Activated B cell treated with CpG ODN at 0.5 μM for 24 hours (primary cell): ENCODE data around the gene THRAP3. TPM values are rescaled to one million over a fixed set of nuclear protein-coding genes. Genes with fewer than 3 reads are reported as not detected.

ENCODE experiments used
- ATAC-seq: fragments of 200-7000 bp; cut with Tn5 transposase; one replicate; pipeline ENCODE4 v1.10.0; 2021; ENCODE audit warnings: low read depth, mild to moderate bottlenecking, moderate library complexity
- CTCF ChIA-PET: fragments of 350-600 bp; sonication (Branson Sonifier 250); formaldehyde crosslinking; loops from one replicate; lab custom pipeline; 2021; ENCODE audit warnings: antibody characterized with exemption; lab: Charles Lee
- POLR2A ChIA-PET: fragments of 350-600 bp; sonication (Branson Sonifier 250); formaldehyde crosslinking; loops from one replicate; lab custom pipeline; 2021; ENCODE audit warnings: antibody characterized with exemption; lab: Charles Lee
- DNase-seq: peaks from one replicate; pipeline ENCODE4 v3.0.0; 2022
- H3K27ac Mint-ChIP-seq: one replicate; pipeline ENCODE4 v1.8.0; 2020; ENCODE audit warnings: mixed read lengths
- H3K27me3 Mint-ChIP-seq: one replicate; pipeline ENCODE4 v1.8.0; 2021; ENCODE audit warnings: mixed read lengths
- H3K36me3 Mint-ChIP-seq: one replicate; pipeline ENCODE4 v1.8.0; 2021; ENCODE audit warnings: low read depth, mixed read lengths
- H3K4me1 Mint-ChIP-seq: one replicate; pipeline ENCODE4 v1.8.0; 2021; ENCODE audit warnings: mixed read lengths
- H3K4me3 Mint-ChIP-seq: one replicate; pipeline ENCODE4 v1.8.0; 2020; ENCODE audit warnings: mild to moderate bottlenecking, mixed read lengths
- H3K9me3 Mint-ChIP-seq: one replicate; pipeline ENCODE4 v1.8.0; 2020; ENCODE audit warnings: mixed read lengths
- CTCF ChIP-seq: fragments of 200-600 bp; IDR thresholded peaks from one replicate; pipeline ENCODE4 v1.8.0; 2022; ENCODE audit warnings: antibody characterized with exemption, mild to moderate bottlenecking
- intact Hi-C: fragments of 100-400 bp; cut with micrococcal nuclease; formaldehyde crosslinking; loops from one replicate; pipeline ENCODE4 v1.15.1; 2024
- total RNA-seq: library from RNA; stranded (reverse); gene quantifications from 2 replicates; pipeline ENCODE4 v1.2.3, GENCODE V29; 2022

Gene THRAP3
- total RNA-seq, 1 donor from 2014 or later: 145 TPM

GRCh38 chr1:36304521-36304920 lies 80.3 kb downstream of the THRAP3 start:
- ChIA-PET CTCF (no interaction called here), POLR2A (interaction anchor here (0.7 to 1.5 kb wide), 3 partner anchors 146 to 1210 kb away, joined by 4 read pairs; partner anchors contain the start of genes MEAF6, MRPS15 and OSCP1)
- peaks cover 55% of the 10 kb centered on the region for H3K4me1 Mint-ChIP-seq
- peak overlapping the region; percentile 53 for H3K4me3 Mint-ChIP-seq
- H3K27ac Mint-ChIP-seq: peak overlapping the region; percentile 87
- ATAC-seq: no peak
- H3K9me3 Mint-ChIP-seq: no peaks in the 10 kb centered on the region
- DNase-seq: no peak
- peaks cover 55% of the 10 kb centered on the region for H3K36me3 Mint-ChIP-seq
- intact Hi-C loops: loop anchor here (10.0 kb wide), 1 partner anchor 420 kb away; the partner anchor contains the start of gene AGO1
- H3K27me3 Mint-ChIP-seq: no peaks in the 10 kb centered on the region
- TF ChIP-seq CTCF: no peak

GRCh38 chr1:36304970-36305914 lies 81.0 kb downstream of the THRAP3 start:
- Mint-ChIP-seq H3K27me3 (no peaks in the 10 kb centered on the region), H3K4me1 (peaks cover 49% of the 10 kb centered on the region), H3K27ac (peak overlapping the region; percentile 87), H3K9me3 (no peaks in the 10 kb centered on the region), H3K36me3 (peaks cover 50% of the 10 kb centered on the region), H3K4me3 (peak overlapping the region; percentile 97)
- POLR2A ChIA-PET: interaction anchor here (0.7 to 1.9 kb wide), 7 partner anchors 17 to 1210 kb away, joined by 4 to 10 read pairs (median 4); partner anchors contain the start of genes EVA1B, MEAF6, MRPS15 and OSCP1
- intact Hi-C loops: loop anchor here (5.0 to 10.0 kb wide), 2 partner anchors 37 to 420 kb away; partner anchors contain the start of gene AGO1
- ATAC-seq (no peak), DNase-seq (no peak)
- CTCF ChIA-PET: no interaction called here
- TF ChIP-seq CTCF: no peak

GRCh38 chr1:36305915-36306209 lies 81.6 kb downstream of the THRAP3 start:
- Mint-ChIP-seq H3K4me3 (peak overlapping the region; percentile 97), H3K27ac (peak overlapping the region; percentile 87), H3K27me3 (no peaks in the 10 kb centered on the region), H3K36me3 (peaks cover 46% of the 10 kb centered on the region), H3K9me3 (no peaks in the 10 kb centered on the region), H3K4me1 (peaks cover 44% of the 10 kb centered on the region)
- intact Hi-C loops: loop anchor here (2.0 to 10.0 kb wide), 5 partner anchors 36 to 1037 kb away; partner anchors contain the start of genes AGO1 and ZMYM4
- ATAC-seq (no peak), DNase-seq (no peak)
- TF ChIP-seq CTCF: no peak
- ChIA-PET CTCF (interaction anchor here (1.2 kb wide), 1 partner anchor 91 kb away, joined by 3 read pairs; the partner anchor contains the start of gene LSM10), POLR2A (interaction anchor here (1.0 to 1.9 kb wide), 7 partner anchors 17 to 158 kb away, joined by 3 to 10 read pairs (median 5); partner anchors contain the start of genes EVA1B, MRPS15 and THRAP3)

- ATAC-seq (peak; percentile 18), DNase-seq (peak; percentile 34)
- ChIA-PET CTCF (interaction anchor here (1.2 to 1.3 kb wide), 2 partner anchors 15 to 91 kb away, joined by 3 read pairs; partner anchors contain the start of gene LSM10), POLR2A (interaction anchor here (0.6 to 1.9 kb wide), 13 partner anchors 15 to 158 kb away, joined by 3 to 10 read pairs (median 4); partner anchors contain the start of genes EVA1B, MRPS15, OSCP1 and THRAP3)
- H3K4me3 Mint-ChIP-seq: peak within 1 kb of the TSS; percentile 97
- no peak for TF ChIP-seq CTCF
- no peaks in the 10 kb centered on the region for H3K9me3 Mint-ChIP-seq
- H3K27me3 Mint-ChIP-seq: no peaks in the 10 kb centered on the region
- intact Hi-C loops: loop anchor here (2.0 to 10.0 kb wide), 5 partner anchors 36 to 1038 kb away; partner anchors contain the start of genes AGO1 and ZMYM4
- peaks cover 41% of the 10 kb centered on the region for H3K36me3 Mint-ChIP-seq
- H3K4me1 Mint-ChIP-seq: peaks cover 40% of the 10 kb centered on the region
- H3K27ac Mint-ChIP-seq: peak within 1 kb of the TSS; percentile 88
These were observed 82.1 kb downstream of the THRAP3 start, which contains the start of gene SH3D21 for GRCh38 chr1:36306210-36306901. Gene SH3D21, plus strand, starts transcription at chr1:36306368. Its CDS starts 53 bp downstream, at chr1:36306421.
